WTC11 (cell line): ENCODE results near the gene ASCC3. TPM values are rescaled to one million over a fixed set of nuclear protein-coding genes. Genes with fewer than 3 reads are reported as not detected.

ENCODE experiments used
- ATAC-seq: fragments of 200-7000 bp; cut with Tn5 transposase; 2 replicates; pipeline ENCODE4 v1.10.0; 2021; ENCODE audit warnings: mild to moderate bottlenecking, moderate library complexity
- CTCF ChIA-PET: fragments of 300-600 bp; sonication (Branson Sonifier 250); formaldehyde crosslinking; loops from one replicate; lab custom pipeline; 2021; ENCODE audit warnings: antibody characterized with exemption; lab: Charles Lee
- POLR2A ChIA-PET: fragments of 350-600 bp; sonication (Branson Sonifier 250); formaldehyde crosslinking; loops from one replicate; lab custom pipeline; 2021; ENCODE audit warnings: antibody characterized with exemption; lab: Charles Lee
- DNase-seq: peaks from one replicate; pipeline ENCODE4 v3.0.0; 2021; ENCODE audit warnings: low spot score
- H3K27ac Mint-ChIP-seq: 2 replicates; pipeline ENCODE4 v1.8.0; 2021; ENCODE audit warnings: mixed read lengths
- H3K27me3 Mint-ChIP-seq: 2 replicates; pipeline ENCODE4 v1.8.0; 2021; ENCODE audit warnings: low read depth, mild to moderate bottlenecking, moderate library complexity, mixed read lengths
- H3K36me3 Mint-ChIP-seq: 2 replicates; pipeline ENCODE4 v1.8.0; 2021; ENCODE audit warnings: mixed read lengths
- H3K4me1 Mint-ChIP-seq: 2 replicates; pipeline ENCODE4 v1.8.0; 2022; ENCODE audit warnings: mixed read lengths
- H3K4me3 Mint-ChIP-seq: 2 replicates; pipeline ENCODE4 v1.8.0; 2021; ENCODE audit warnings: mild to moderate bottlenecking, moderate library complexity, mixed read lengths
- H3K9me3 Mint-ChIP-seq: 2 replicates; pipeline ENCODE4 v1.8.0; 2021; ENCODE audit warnings: mixed read lengths
- AFF4 ChIP-seq: sonication (generic); formaldehyde crosslinking; IDR thresholded peaks from 2 replicates; pipeline ENCODE4 v1.8.1; 2023; ENCODE audit warnings: mild to moderate bottlenecking, missing genetic modification reagents, borderline replicate concordance
- ATF1 ChIP-seq: sonication (generic); formaldehyde crosslinking; IDR thresholded peaks from 2 replicates; pipeline ENCODE4 v1.8.1; 2023; ENCODE audit warnings: mild to moderate bottlenecking, moderate library complexity, missing genetic modification reagents
- ATF2 ChIP-seq: sonication (generic); formaldehyde crosslinking; IDR thresholded peaks from 2 replicates; pipeline ENCODE4 v1.8.1; 2022; ENCODE audit warnings: low read depth, missing genetic modification reagents, borderline replicate concordance
- ATF3 ChIP-seq: sonication (generic); formaldehyde crosslinking; conservative IDR thresholded peaks from 2 replicates; pipeline ENCODE4 v1.8.1; 2022; ENCODE audit warnings: mild to moderate bottlenecking, missing genetic modification reagents
- ATF6 ChIP-seq: sonication (generic); formaldehyde crosslinking; IDR thresholded peaks from 2 replicates; pipeline ENCODE4 v1.8.1; 2023; ENCODE audit warnings: mild to moderate bottlenecking, missing genetic modification reagents
- CREB1 ChIP-seq: sonication (generic); formaldehyde crosslinking; IDR thresholded peaks from 2 replicates; pipeline ENCODE4 v1.8.0; 2023; ENCODE audit warnings: mild to moderate bottlenecking, missing genetic modification reagents
- E2F4 ChIP-seq: sonication (generic); formaldehyde crosslinking; IDR thresholded peaks from 2 replicates; pipeline ENCODE4 v1.8.1; 2022; ENCODE audit warnings: low read depth, mild to moderate bottlenecking, moderate library complexity, missing genetic modification reagents, borderline replicate concordance
- FOXP1 ChIP-seq: sonication (generic); formaldehyde crosslinking; IDR thresholded peaks from 2 replicates; pipeline ENCODE4 v1.8.0; 2022; ENCODE audit warnings: missing genetic modification reagents, mild to moderate bottlenecking, moderate library complexity, borderline replicate concordance
- GTF2I ChIP-seq: fragments of 250-450 bp; sonication (Bioruptor Pico); conservative IDR thresholded peaks from 2 replicates; pipeline ENCODE4 v1.4.0; 2021; ENCODE audit warnings: mild to moderate bottlenecking
- IRF2 ChIP-seq: sonication (generic); formaldehyde crosslinking; IDR thresholded peaks from 2 replicates; pipeline ENCODE4 v1.8.0; 2022; ENCODE audit warnings: low read depth, missing genetic modification reagents, borderline replicate concordance
- JUN ChIP-seq: sonication (generic); formaldehyde crosslinking; IDR thresholded peaks from 2 replicates; pipeline ENCODE4 v1.8.0; 2023; ENCODE audit warnings: mild to moderate bottlenecking, missing genetic modification reagents
- MXD4 ChIP-seq: fragments of 250-450 bp; sonication (Bioruptor Pico); IDR thresholded peaks from 2 replicates; pipeline ENCODE4 v1.8.0; 2021; ENCODE audit warnings: mild to moderate bottlenecking, moderate library complexity, borderline replicate concordance
- MYBL2 ChIP-seq: sonication (generic); formaldehyde crosslinking; IDR thresholded peaks from 2 replicates; pipeline ENCODE4 v1.8.1; 2023; ENCODE audit warnings: mild to moderate bottlenecking, moderate library complexity, missing genetic modification reagents
- NFYB ChIP-seq: sonication (generic); formaldehyde crosslinking; conservative IDR thresholded peaks from 2 replicates; pipeline ENCODE4 v1.8.0; 2022; ENCODE audit warnings: low read depth, missing genetic modification reagents
- PRDM15 ChIP-seq: sonication (generic); formaldehyde crosslinking; IDR thresholded peaks from 2 replicates; pipeline ENCODE4 v1.8.0; 2022; ENCODE audit warnings: missing genetic modification reagents
- PRRX2 ChIP-seq: fragments of 250-450 bp; sonication (Bioruptor Pico); IDR thresholded peaks from 2 replicates; pipeline ENCODE4 v1.8.0; 2021; ENCODE audit warnings: mild to moderate bottlenecking
- STAT6 ChIP-seq: sonication (generic); formaldehyde crosslinking; conservative IDR thresholded peaks from 2 replicates; pipeline ENCODE4 v1.8.1; 2023; ENCODE audit warnings: mild to moderate bottlenecking, low read depth, missing genetic modification reagents, moderate library complexity
- ZNF232 ChIP-seq: sonication (generic); formaldehyde crosslinking; IDR thresholded peaks from 2 replicates; pipeline ENCODE4 v1.8.0; 2022; ENCODE audit warnings: mild to moderate bottlenecking, missing genetic modification reagents
- ZNF671 ChIP-seq: fragments of 250-450 bp; sonication (Bioruptor Pico); IDR thresholded peaks from 2 replicates; pipeline ENCODE4 v1.8.0; 2021; ENCODE audit warnings: mild to moderate bottlenecking
- total RNA-seq: library from RNA; stranded (reverse); gene quantifications from 3 replicates; pipeline ENCODE4 v1.2.3, GENCODE V29; 2021

ASCC3 gene
- total RNA-seq, 1 experiment from 2014 or later = 80.7 TPM

GRCh38 chr6:100806296-100806695 is 74.8 kb downstream of the ASCC3 start:
- POLR2A ChIA-PET = no interaction called here
- ATAC-seq = no peak
- Mint-ChIP-seq H3K36me3 (no peaks in the 10 kb centered on the region), H3K27ac (no peak overlapping the region)
- TF ChIP-seq MXD4 (CRISPR knock-in tag) = no peak
- no peak for TF ChIP-seq MYBL2 (CRISPR knock-in tag)
- TF ChIP-seq ATF3 = no peak
- no peak for TF ChIP-seq STAT6 (CRISPR knock-in tag)
- no peak for TF ChIP-seq NFYB
- TF ChIP-seq JUN (CRISPR knock-in tag) = no peak
- TF ChIP-seq ATF6 (CRISPR knock-in tag) = no peak
- TF ChIP-seq FOXP1 (CRISPR knock-in tag) = no peak
- TF ChIP-seq AFF4 (CRISPR knock-in tag) = no peak
- TF ChIP-seq PRRX2 (CRISPR knock-in tag) = no peak
- no peak for TF ChIP-seq ZNF232
- no peak for TF ChIP-seq GTF2I (CRISPR knock-in tag)
- TF ChIP-seq ZNF671 (CRISPR knock-in tag) = no peak
- no peak for TF ChIP-seq ATF1 (CRISPR knock-in tag)
- TF ChIP-seq ATF2 = no peak
- TF ChIP-seq E2F4 (CRISPR knock-in tag) = no peak
- no peak for TF ChIP-seq CREB1
- no peak for TF ChIP-seq IRF2 (CRISPR knock-in tag)
- no peak for TF ChIP-seq PRDM15 (CRISPR knock-in tag)
- TF ChIP-seq, all 79 proteins: peak for 0
- Mint-ChIP-seq H3K4me1 (peaks cover 3% of the 10 kb centered on the region), H3K4me3 (no peak overlapping the region), H3K27me3 (no peaks in the 10 kb centered on the region), H3K9me3 (no peaks in the 10 kb centered on the region)
- no peak for DNase-seq
- CTCF ChIA-PET = no interaction called here
